Keratinocyte (primary cell): ENCODE data around the gene ITCH.
"Not testable (repeated sequence)": the region's sequence is repeated elsewhere in the genome, so short reads cannot be mapped to it uniquely, and the experiment has no call there.

ENCODE experiments used
- CTCF ChIP-seq, 3 experiments: IDR thresholded peaks in 1 of 3; conservative IDR thresholded peaks in 1 of 3; optimal IDR thresholded peaks in 1 of 3; 2 replicates in 2 of 3; 3 replicates in 1 of 3; pipeline versions ENCODE3 to v1.5.1; 2011; ENCODE audit warnings: low read length in 3 of 3, mild to moderate bottlenecking in 3 of 3, moderate library complexity in 2 of 3, control low read depth in 1 of 3, inconsistent platforms in 1 of 3; ENCODE audit not compliant: insufficient read depth in 2 of 3; ENCODE audit errors: extremely low read depth in 1 of 3
- EZH2 ChIP-seq: IDR thresholded peaks from one replicate; pipeline ENCODE4 v1.6.1; 2012; ENCODE audit warnings: inconsistent platforms, mild to moderate bottlenecking, low read length, moderate library complexity

- not testable (repeated sequence) for TF ChIP-seq CTCF (optimal IDR thresholded peaks at IDR 0.05 in 1 of 3, IDR thresholded peaks at IDR 0.05 in 1 of 3, conservative IDR thresholded peaks at IDR 0.05 in 1 of 3; ENCODE audit: extremely low read depth in 1 of 3, insufficient read depth in 2 of 3, low read length in 3 of 3); EZH2
Measured at GRCh38 chr20:34345839-34346532, 17.1 kb upstream of the ITCH start.
